HAP-1 (cell line): ENCODE results near the gene CCDC107.

Experiments used
- DNase-seq, 2 experiments: peaks; one replicate each; pipeline ENCODE4 v3.0.0-alpha.2; 2016 to 2020; ENCODE audit warnings: low spot score in 2 of 2
- H3K27me3 ChIP-seq: fragments of 250-450 bp; sonication (Bioruptor Pico); 2 replicates; pipeline ENCODE4 v1.5.1; 2020; ENCODE audit warnings: low read depth, mild to moderate bottlenecking, moderate library complexity
- H3K36me3 ChIP-seq: fragments of 250-450 bp; sonication (Bioruptor Pico); replicated peaks from 2 replicates; pipeline ENCODE4 v1.5.1; 2020; ENCODE audit warnings: mild to moderate bottlenecking
- H3K4me1 ChIP-seq: fragments of 250-450 bp; sonication (Bioruptor Pico); 2 replicates; pipeline ENCODE4 v1.5.1; 2020; ENCODE audit warnings: mild to moderate bottlenecking
- H3K4me3 ChIP-seq: fragments of 250-450 bp; sonication (Bioruptor Pico); 2 replicates; pipeline ENCODE4 v1.5.1; 2020; ENCODE audit warnings: mild to moderate bottlenecking, moderate library complexity
- H3K9me3 ChIP-seq: fragments of 250-450 bp; sonication (Bioruptor Pico); 2 replicates; pipeline ENCODE4 v1.5.1; 2020; ENCODE audit warnings: mild to moderate bottlenecking, moderate library complexity
- in situ Hi-C: fragments of 300-500 bp; cut with MboI; formaldehyde crosslinking; loops from 3 replicates; pipeline ENCODE4 v1.14.3; 2020; ENCODE audit warnings: low sequenced_read_pairs, inconsistent platforms, mixed read lengths

Gene CCDC107

GRCh38 chr9:35687972-35688557 is 30.0 kb downstream of the CCDC107 start:
- no peak overlapping the region for H3K4me3 ChIP-seq
- DNase-seq: no peak
- no peaks in the 10 kb centered on the region for H3K27me3 ChIP-seq
- no peaks in the 10 kb centered on the region; the same call in 1 of the 2 replicates for H3K36me3 ChIP-seq
- in situ Hi-C loops: no loop called here
- H3K4me1 ChIP-seq: no peaks in the 10 kb centered on the region; the same call in 1 of the 2 replicates
- H3K9me3 ChIP-seq: no peaks in the 10 kb centered on the region

- in situ Hi-C loops: no loop called here
- no peaks in the 10 kb centered on the region; the same call in 1 of the 2 replicates for H3K4me1 ChIP-seq
- no peak overlapping the region for H3K4me3 ChIP-seq
- no peaks in the 10 kb centered on the region; the same call in 1 of the 2 replicates for H3K36me3 ChIP-seq
- no peaks in the 10 kb centered on the region for H3K27me3 ChIP-seq
- no peak for DNase-seq
- H3K9me3 ChIP-seq: no peaks in the 10 kb centered on the region
Observed at GRCh38 chr9:35688558-35689541, 30.8 kb downstream of the CCDC107 start.

GRCh38 chr9:35689542-35690293 is 31.6 kb downstream of the CCDC107 start, which contains the start of gene TPM2:
TSS of gene TPM2 (minus strand) at chr9:35689925. CDS start at chr9:35689817, 108 bp downstream.
- Histone ChIP-seq H3K27me3 (no peaks in the 10 kb centered on the region), H3K4me3 (peak within 1 kb of the TSS; percentile 64), H3K9me3 (no peaks in the 10 kb centered on the region), H3K36me3 (no peaks in the 10 kb centered on the region), H3K4me1 (peaks cover under 1% of the 10 kb centered on the region)
- in situ Hi-C loops: no loop called here
- DNase-seq: no peak

- Histone ChIP-seq H3K36me3 (no peaks in the 10 kb centered on the region), H3K9me3 (no peaks in the 10 kb centered on the region), H3K4me1 (peaks cover 6% of the 10 kb centered on the region), H3K4me3 (peak overlapping the region; percentile 64), H3K27me3 (no peaks in the 10 kb centered on the region)
- no peak for DNase-seq
- in situ Hi-C loops: no loop called here
Observed at GRCh38 chr9:35690294-35690613, 32.2 kb downstream of the CCDC107 start.

GRCh38 chr9:35690614-35691333 is 32.7 kb downstream of the CCDC107 start:
- DNase-seq: peak; percentile 54 to 80
- peaks cover 6% of the 10 kb centered on the region for H3K4me1 ChIP-seq
- peaks cover under 1% of the 10 kb centered on the region; the same call in 1 of the 2 replicates for H3K36me3 ChIP-seq
- H3K9me3 ChIP-seq: no peaks in the 10 kb centered on the region
- no peaks in the 10 kb centered on the region for H3K27me3 ChIP-seq
- in situ Hi-C loops: no loop called here
- H3K4me3 ChIP-seq: peak overlapping the region; percentile 64

GRCh38 chr9:35691334-35691650 is 33.2 kb downstream of the CCDC107 start:
- H3K4me1 ChIP-seq: peaks cover 6% of the 10 kb centered on the region
- peaks cover 5% of the 10 kb centered on the region for H3K36me3 ChIP-seq
- DNase-seq: no peak
- H3K4me3 ChIP-seq: peak overlapping the region; percentile 64
- H3K9me3 ChIP-seq: no peaks in the 10 kb centered on the region
- in situ Hi-C loops: no loop called here
- no peaks in the 10 kb centered on the region for H3K27me3 ChIP-seq

- no peak for DNase-seq
- H3K27me3 ChIP-seq: no peaks in the 10 kb centered on the region
- H3K9me3 ChIP-seq: no peaks in the 10 kb centered on the region
- in situ Hi-C loops: no loop called here
- peaks cover 6% of the 10 kb centered on the region for H3K4me1 ChIP-seq
- H3K36me3 ChIP-seq: peaks cover 9% of the 10 kb centered on the region
- H3K4me3 ChIP-seq: no peak overlapping the region; the same call in 1 of the 2 replicates
Observed at GRCh38 chr9:35691757-35692301, 33.7 kb downstream of the CCDC107 start.

- peaks cover 51% of the 10 kb centered on the region for H3K36me3 ChIP-seq
Observed at GRCh38 chr9:35695943-35696401, 37.9 kb downstream of the CCDC107 start.

GRCh38 chr9:35696520-35697215 is 38.6 kb downstream of the CCDC107 start:
- Histone ChIP-seq H3K4me1 (peaks cover 6% of the 10 kb centered on the region; the same call in 1 of the 2 replicates), H3K36me3 (peaks cover 58% of the 10 kb centered on the region), H3K9me3 (no peaks in the 10 kb centered on the region), H3K27me3 (no peaks in the 10 kb centered on the region), H3K4me3 (no peak overlapping the region)
- in situ Hi-C loops: no loop called here
- peak; percentile 34 to 75 for DNase-seq

More at GRCh38 chr9:35695943-35696401, 37.9 kb downstream of the CCDC107 start:
- no peak overlapping the region for H3K4me3 ChIP-seq
- no peak for DNase-seq
- peaks cover 6% of the 10 kb centered on the region; the same call in 1 of the 2 replicates for H3K4me1 ChIP-seq
- no peaks in the 10 kb centered on the region for H3K9me3 ChIP-seq
- in situ Hi-C loops: no loop called here
- H3K27me3 ChIP-seq: no peaks in the 10 kb centered on the region

- Histone ChIP-seq H3K27me3 (no peaks in the 10 kb centered on the region), H3K9me3 (no peaks in the 10 kb centered on the region), H3K36me3 (peaks cover 66% of the 10 kb centered on the region), H3K4me1 (peaks cover 6% of the 10 kb centered on the region; the same call in 1 of the 2 replicates), H3K4me3 (no peak overlapping the region)
- DNase-seq: no peak
- in situ Hi-C loops: no loop called here
Observed at GRCh38 chr9:35697486-35697885, 39.4 kb downstream of the CCDC107 start.

- no peak for DNase-seq
- no peaks in the 10 kb centered on the region for H3K9me3 ChIP-seq
- H3K4me3 ChIP-seq: no peak overlapping the region
- peaks cover 6% of the 10 kb centered on the region; the same call in 1 of the 2 replicates for H3K4me1 ChIP-seq
- peaks cover 74% of the 10 kb centered on the region for H3K36me3 ChIP-seq
- no peaks in the 10 kb centered on the region for H3K27me3 ChIP-seq
- in situ Hi-C loops: no loop called here
Observed at GRCh38 chr9:35698231-35698630, 40.1 kb downstream of the CCDC107 start.

GRCh38 chr9:35700031-35700430 is 41.9 kb downstream of the CCDC107 start:
- Histone ChIP-seq H3K27me3 (no peaks in the 10 kb centered on the region), H3K36me3 (peaks cover 92% of the 10 kb centered on the region), H3K9me3 (no peaks in the 10 kb centered on the region), H3K4me3 (no peak overlapping the region), H3K4me1 (peaks cover 2% of the 10 kb centered on the region; the same call in 1 of the 2 replicates)
- no peak for DNase-seq
- in situ Hi-C loops: no loop called here
